Measurements from ENCODE around the gene CD22. TPM values are rescaled to one million over a fixed set of nuclear protein-coding genes. Genes with fewer than 3 reads are reported as not detected.
"Not testable (repeated sequence)": the region's sequence is repeated elsewhere in the genome, so short reads cannot be mapped to it uniquely, and the experiment has no call there.

The CD22 gene
- total RNA-seq, 1 experiment from 2014 or later: not detected

- H3K27me3 Mint-ChIP-seq (ENCODE audit: insufficient read depth, unreplicated experiment): peaks cover 4% of the 10 kb centered on the region
Measured at GRCh38 chr19:35369522-35369921, 40.5 kb downstream of the CD22 start.

GRCh38 chr19:35370722-35371121 lies 41.7 kb downstream of the CD22 start, which contains the start of gene GPR42:
GPR42 (plus strand) TSS chr19:35371068; CDS start chr19:35371360, 292 bp downstream.
- Mint-ChIP-seq H3K4me3 (ENCODE audit: unreplicated experiment) (no peak within 1 kb of the TSS), H3K36me3 (ENCODE audit: insufficient read depth, unreplicated experiment) (no peaks in the 10 kb centered on the region), H3K9me3 (ENCODE audit: unreplicated experiment) (peaks cover 21% of the 10 kb centered on the region), H3K4me1 (ENCODE audit: low read depth, unreplicated experiment) (peaks cover 8% of the 10 kb centered on the region), H3K27me3 (ENCODE audit: insufficient read depth, unreplicated experiment) (peaks cover 4% of the 10 kb centered on the region), H3K27ac (ENCODE audit: unreplicated experiment) (no peak within 1 kb of the TSS)
- POLR2A ChIA-PET: no interaction called here
- DNase-seq: no peak
- no TSS peak for BruUV-seq (replicated peaks)
- no peaks in the 10 kb centered on the region for H3K9me3 ChIP-seq
- H3K36me3 ChIP-seq (ENCODE audit: control insufficient read depth, insufficient read depth, low read length): no peaks in the 10 kb centered on the region
- no peaks in the 10 kb centered on the region for H3K27me3 ChIP-seq (replicated peaks; ENCODE audit: control insufficient read depth, insufficient read depth, low read length)
- no peaks in the 10 kb centered on the region for H3K4me1 ChIP-seq
- intact Hi-C loops (cut with micrococcal nuclease; ENCODE audit: unreplicated experiment): no loop called here
- no peak for TF ChIP-seq CTCF (IDR thresholded peaks at IDR 0.05; ENCODE audit: insufficient read depth in 1 of 2, low read depth in 1 of 2, low read length in 1 of 2, severe bottlenecking in 1 of 2, unreplicated experiment in 1 of 2)
- CTCF ChIA-PET: no interaction called here
- H3K4me3 ChIP-seq (ENCODE audit: low read depth, low read length): no peak within 1 kb of the TSS

More at GRCh38 chr19:35369522-35369921, 40.5 kb downstream of the CD22 start:
- TF ChIP-seq CTCF (IDR thresholded peaks at IDR 0.05; ENCODE audit: insufficient read depth in 1 of 2, low read depth in 1 of 2, low read length in 1 of 2, severe bottlenecking in 1 of 2, unreplicated experiment in 1 of 2): no peak
- ChIA-PET POLR2A (no interaction called here), CTCF (no interaction called here)
- DNase-seq: no peak
- no peaks in the 10 kb centered on the region for H3K27me3 ChIP-seq (replicated peaks; ENCODE audit: control insufficient read depth, insufficient read depth, low read length)
- H3K4me1 ChIP-seq: no peaks in the 10 kb centered on the region
- H3K9me3 ChIP-seq: no peaks in the 10 kb centered on the region
- no peak overlapping the region for H3K4me3 ChIP-seq (ENCODE audit: low read depth, low read length)
- no peaks in the 10 kb centered on the region for H3K36me3 ChIP-seq (ENCODE audit: control insufficient read depth, insufficient read depth, low read length)
- no peaks in the 10 kb centered on the region for H3K4me1 Mint-ChIP-seq (ENCODE audit: low read depth, unreplicated experiment)
- H3K9me3 Mint-ChIP-seq (ENCODE audit: unreplicated experiment): peaks cover 10% of the 10 kb centered on the region
- no peak overlapping the region for H3K4me3 Mint-ChIP-seq (ENCODE audit: unreplicated experiment)
- H3K27ac Mint-ChIP-seq (ENCODE audit: unreplicated experiment): no peak overlapping the region
- no peaks in the 10 kb centered on the region for H3K36me3 Mint-ChIP-seq (ENCODE audit: insufficient read depth, unreplicated experiment)
- intact Hi-C loops (cut with micrococcal nuclease; ENCODE audit: unreplicated experiment): no loop called here
- no TSS peak for BruUV-seq (replicated peaks)

- Mint-ChIP-seq H3K4me3 (ENCODE audit: unreplicated experiment) (no peak overlapping the region), H3K9me3 (ENCODE audit: unreplicated experiment) (peaks cover 35% of the 10 kb centered on the region), H3K27me3 (ENCODE audit: insufficient read depth, unreplicated experiment) (peaks cover 4% of the 10 kb centered on the region), H3K4me1 (ENCODE audit: low read depth, unreplicated experiment) (peaks cover 8% of the 10 kb centered on the region), H3K27ac (ENCODE audit: unreplicated experiment) (no peak overlapping the region), H3K36me3 (ENCODE audit: insufficient read depth, unreplicated experiment) (peaks cover 7% of the 10 kb centered on the region)
- Histone ChIP-seq H3K27me3 (replicated peaks; ENCODE audit: control insufficient read depth, insufficient read depth, low read length) (no peaks in the 10 kb centered on the region), H3K4me1 (no peaks in the 10 kb centered on the region), H3K9me3 (no peaks in the 10 kb centered on the region), H3K4me3 (ENCODE audit: low read depth, low read length) (no peak overlapping the region), H3K36me3 (ENCODE audit: control insufficient read depth, insufficient read depth, low read length) (no peaks in the 10 kb centered on the region)
- TF ChIP-seq CTCF (IDR thresholded peaks at IDR 0.05; ENCODE audit: insufficient read depth in 1 of 2, low read depth in 1 of 2, low read length in 1 of 2, severe bottlenecking in 1 of 2, unreplicated experiment in 1 of 2): no peak
- ChIA-PET CTCF (no interaction called here), POLR2A (no interaction called here)
- DNase-seq: no peak
- intact Hi-C loops (cut with micrococcal nuclease; ENCODE audit: unreplicated experiment): no loop called here
- BruUV-seq (replicated peaks): no TSS peak
Measured at GRCh38 chr19:35373492-35373891, 44.5 kb downstream of the CD22 start.

- H3K27me3 ChIP-seq (replicated peaks; ENCODE audit: control insufficient read depth, insufficient read depth, low read length); H3K4me1 Mint-ChIP-seq (ENCODE audit: low read depth, unreplicated experiment); H3K9me3 ChIP-seq; H3K36me3 Mint-ChIP-seq (ENCODE audit: insufficient read depth, unreplicated experiment); H3K36me3 ChIP-seq (ENCODE audit: control insufficient read depth, insufficient read depth, low read length); POLR2A ChIA-PET; H3K4me3 Mint-ChIP-seq (ENCODE audit: unreplicated experiment); H3K27ac Mint-ChIP-seq (ENCODE audit: unreplicated experiment); H3K4me1 ChIP-seq; H3K27me3 Mint-ChIP-seq (ENCODE audit: insufficient read depth, unreplicated experiment); intact Hi-C loops (cut with micrococcal nuclease; ENCODE audit: unreplicated experiment); H3K4me3 ChIP-seq (ENCODE audit: low read depth, low read length); DNase-seq; BruUV-seq (replicated peaks): not testable (repeated sequence)
- CTCF ChIA-PET: interaction anchor here (0.6 kb wide), 1 partner anchor 535 kb away, joined by 3 read pairs; no protein-coding TSS in a partner anchor
- H3K9me3 Mint-ChIP-seq (ENCODE audit: unreplicated experiment): peaks cover 35% of the 10 kb centered on the region
Measured at GRCh38 chr19:35374031-35374430, 45.0 kb downstream of the CD22 start.
